Right lobe of liver (tissue), 4 donors: Measurements from ENCODE around the gene PFKM.

Source experiments
- CTCF ChIP-seq, 4 donors: fragments of 200-600 bp in 3 of 4; fragments of 450-650 bp in 1 of 4; IDR thresholded peaks; one replicate each; pipeline versions ENCODE4 v1.5.1 to v1.8.0; 2016 to 2022; ENCODE audit warnings: antibody characterized with exemption in 4 of 4, mild to moderate bottlenecking in 2 of 4
- POLR2A ChIP-seq: fragments of 450-650 bp; IDR thresholded peaks from one replicate; pipeline ENCODE4 v1.6.1; 2017; ENCODE audit warnings: antibody characterized with exemption, mild to moderate bottlenecking
- donor health status: DM: no; HTN: no; CAD: no.
- donor health status: DM: no; HTN: no; CAD: no.
- donor health status: DM: no; HTN: yes; CAD: no.

- TF ChIP-seq CTCF (IDR thresholded peaks at IDR 0.05) (no peak), POLR2A (no peak)
These were observed 7.9 kb downstream of the PFKM start for GRCh38 chr12:48126953-48127630.
